Osteoblast (primary cell): ENCODE results near the gene SMNDC1. TPM values are rescaled to one million over a fixed set of nuclear protein-coding genes. Genes with fewer than 3 reads are reported as not detected.

Experiments used
- DNase-seq: peaks from one replicate; pipeline ENCODE4 v3.0.0; 2011; ENCODE audit warnings: low spot score, mixed read lengths; ENCODE audit not compliant: insufficient read length; ENCODE audit errors: missing footprints
- H2AFZ ChIP-seq: 2 replicates; pipeline ENCODE4 v1.6.0; 2011; ENCODE audit warnings: mild to moderate bottlenecking, low read length
- H3K27ac ChIP-seq: 2 replicates; pipeline ENCODE4 v1.5.1; 2011; ENCODE audit warnings: mild to moderate bottlenecking, low read depth, low read length, moderate library complexity
- H3K27me3 ChIP-seq: 2 replicates; pipeline ENCODE4 v1.6.0; 2012; ENCODE audit warnings: mild to moderate bottlenecking, control low read depth, inconsistent platforms, low read length, moderate library complexity; ENCODE audit not compliant: insufficient read depth
- H3K36me3 ChIP-seq: 2 replicates; pipeline ENCODE4 v1.5.1; 2011; ENCODE audit warnings: mild to moderate bottlenecking, low read length, control low read depth, moderate library complexity; ENCODE audit not compliant: insufficient read depth
- H3K4me1 ChIP-seq: 2 replicates; pipeline ENCODE4 v1.5.1; 2011; ENCODE audit warnings: mild to moderate bottlenecking, low read length, control low read depth, moderate library complexity; ENCODE audit not compliant: insufficient read depth
- H3K4me2 ChIP-seq: 2 replicates; pipeline ENCODE4 v1.6.0; 2011; ENCODE audit warnings: mild to moderate bottlenecking, low read length; ENCODE audit not compliant: insufficient read depth
- H3K4me3 ChIP-seq: fragments of 200-600 bp; sonication (generic); 3 replicates; pipeline ENCODE4 v1.5.1; 2012; ENCODE audit warnings: mild to moderate bottlenecking, low read length, inconsistent platforms; ENCODE audit not compliant: insufficient read depth
- H3K79me2 ChIP-seq: 2 replicates; pipeline ENCODE4 v1.6.0; 2012; ENCODE audit warnings: mild to moderate bottlenecking, low read length, control low read depth, inconsistent platforms; ENCODE audit not compliant: insufficient read depth
- H3K9me3 ChIP-seq: 2 replicates; pipeline ENCODE4 v1.5.1; 2011; ENCODE audit warnings: low read depth, low read length, control low read depth
- H4K20me1 ChIP-seq: 2 replicates; pipeline ENCODE4 v1.6.0; 2012; ENCODE audit warnings: mild to moderate bottlenecking, low read length, control low read depth; ENCODE audit not compliant: insufficient read depth
- CTCF ChIP-seq: IDR thresholded peaks from 2 replicates; pipeline ENCODE4 v1.5.1; 2011; ENCODE audit warnings: mild to moderate bottlenecking, low read depth, low read length, moderate library complexity; ENCODE audit errors: extremely low read depth
- total RNA-seq: library from RNA; depleted of rRNA; stranded (reverse); fragments of >200 nt; gene quantifications from 2 replicates; pipeline ENCODE4 v1.2.3, GENCODE V29; 2012

Gene SMNDC1
- total RNA-seq, 1 donor: 6.9 TPM

GRCh38 chr10:110324201-110324804, 19.6 kb upstream of the SMNDC1 start:
- H3K36me3 ChIP-seq: no peaks in the 10 kb centered on the region
- H3K79me2 ChIP-seq: no peaks in the 10 kb centered on the region
- peak overlapping the region; percentile 77 for H3K27ac ChIP-seq
- H3K4me2 ChIP-seq: no peak overlapping the region
- no peak for TF ChIP-seq CTCF
- no peaks in the 10 kb centered on the region for H3K27me3 ChIP-seq
- no peaks in the 10 kb centered on the region for H3K9me3 ChIP-seq
- no peak overlapping the region for H3K4me3 ChIP-seq
- no peak overlapping the region for H2AFZ ChIP-seq
- H4K20me1 ChIP-seq: no peaks in the 10 kb centered on the region
- no peak for DNase-seq
- H3K4me1 ChIP-seq: peaks cover 39% of the 10 kb centered on the region

GRCh38 chr10:110323503-110323902, 18.8 kb upstream of the SMNDC1 start:
- Histone ChIP-seq H3K79me2 (no peaks in the 10 kb centered on the region), H3K27me3 (no peaks in the 10 kb centered on the region), H3K9me3 (no peaks in the 10 kb centered on the region), H2AFZ (peak overlapping the region; percentile 1), H3K27ac (peak overlapping the region; percentile 77), H3K4me2 (no peak overlapping the region), H3K4me1 (peaks cover 39% of the 10 kb centered on the region), H3K36me3 (no peaks in the 10 kb centered on the region), H4K20me1 (no peaks in the 10 kb centered on the region), H3K4me3 (no peak overlapping the region)
- no peak for TF ChIP-seq CTCF
- DNase-seq: peak; percentile 97

GRCh38 chr10:110321869-110322620, 17.3 kb upstream of the SMNDC1 start:
- Histone ChIP-seq H3K27me3 (no peaks in the 10 kb centered on the region), H3K4me2 (no peak overlapping the region), H3K4me1 (peaks cover 33% of the 10 kb centered on the region), H3K79me2 (no peaks in the 10 kb centered on the region), H3K27ac (no peak overlapping the region), H3K36me3 (no peaks in the 10 kb centered on the region), H3K9me3 (no peaks in the 10 kb centered on the region), H2AFZ (no peak overlapping the region), H3K4me3 (no peak overlapping the region), H4K20me1 (no peaks in the 10 kb centered on the region)
- no peak for TF ChIP-seq CTCF
- DNase-seq: no peak
